ENCODE results near the gene GSTM1. TPM values are rescaled to one million over a fixed set of nuclear protein-coding genes. Genes with fewer than 3 reads are reported as not detected.

The GSTM1 gene
- total and polyA plus RNA-seq, 10 donors, result 0.47 to 98.6 (median 65.0) TPM; not detected in 3

DNA sequence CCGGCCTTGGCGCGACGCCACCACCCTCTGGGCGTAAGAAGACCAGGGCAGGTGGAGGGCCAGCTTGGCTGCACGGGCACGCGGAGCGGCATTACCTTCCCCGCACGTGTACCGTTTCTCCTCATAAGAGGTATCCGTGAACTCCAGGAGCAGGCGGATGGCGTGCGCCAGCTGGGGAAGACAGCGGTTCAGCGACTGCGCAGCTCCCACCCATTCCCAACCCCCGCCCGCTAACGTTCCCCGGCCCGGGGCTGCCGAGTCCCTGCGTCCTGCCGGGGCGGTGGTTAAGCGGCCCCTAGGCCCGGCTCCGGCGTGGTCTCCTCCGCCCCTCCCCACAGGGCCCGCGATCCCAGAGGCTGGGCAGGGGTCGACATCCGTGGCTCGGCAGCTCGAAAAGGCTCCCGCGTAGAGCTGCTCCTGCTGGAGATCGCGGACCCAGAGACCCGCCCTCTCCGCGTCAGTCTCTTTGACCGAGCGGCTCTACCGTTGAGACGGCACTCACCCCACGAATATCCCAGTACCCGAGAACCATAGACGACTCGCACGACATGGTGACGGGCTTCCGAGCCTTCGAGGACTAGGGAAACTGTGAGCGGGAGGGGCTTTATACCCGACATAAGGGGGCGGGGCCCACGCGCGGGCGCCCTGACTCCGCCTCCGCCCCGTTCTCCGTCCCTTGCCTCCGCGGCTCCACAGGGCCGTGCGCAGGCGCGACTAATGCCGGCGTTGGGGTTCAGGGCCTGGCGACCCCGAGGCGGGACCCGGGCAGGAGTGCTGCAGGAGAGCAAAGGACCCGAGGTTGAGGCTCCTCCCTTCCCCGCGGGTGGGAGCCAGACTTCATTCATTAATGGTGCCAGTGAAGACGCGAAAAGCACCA lies 52.4 kb downstream of the GSTM1 start:
- peaks cover 0 to 22% (median 19%) of the 10 kb centered on the region in 6 donors for H3K4me1 ChIP-seq
- H3K9me3 ChIP-seq, result no peaks in the 10 kb centered on the region
- peak; percentile 90 for DNase-seq
- WGBS, 5 donors, result 2 to 13% (median 4%) methylated on average over 38 to 86 of the region's 86 CpGs
- intact Hi-C loops (cut with DNase I; ENCODE audit: low total_unique reads), result no loop called here
- peaks cover 0 to 29% (median 5%) of the 10 kb centered on the region in 7 donors for H3K27me3 ChIP-seq (replicated peaks in 1 of 7)
- H3K27ac ChIP-seq, result peak overlapping the region in 7 of 8 donors; percentile 8 to 83 (median 77)
- peak overlapping the region; percentile 29 to 83 (median 58) for H3K4me3 ChIP-seq
- TF ChIP-seq POLR2AphosphoS5 (IDR thresholded peaks at IDR 0.05) (peak; percentile 83 to 96 (median 93)), POLR2A (IDR thresholded peaks at IDR 0.05) (peak in 1 of 3 donors; percentile 67)
- TF ChIP-seq, protein P1, sequence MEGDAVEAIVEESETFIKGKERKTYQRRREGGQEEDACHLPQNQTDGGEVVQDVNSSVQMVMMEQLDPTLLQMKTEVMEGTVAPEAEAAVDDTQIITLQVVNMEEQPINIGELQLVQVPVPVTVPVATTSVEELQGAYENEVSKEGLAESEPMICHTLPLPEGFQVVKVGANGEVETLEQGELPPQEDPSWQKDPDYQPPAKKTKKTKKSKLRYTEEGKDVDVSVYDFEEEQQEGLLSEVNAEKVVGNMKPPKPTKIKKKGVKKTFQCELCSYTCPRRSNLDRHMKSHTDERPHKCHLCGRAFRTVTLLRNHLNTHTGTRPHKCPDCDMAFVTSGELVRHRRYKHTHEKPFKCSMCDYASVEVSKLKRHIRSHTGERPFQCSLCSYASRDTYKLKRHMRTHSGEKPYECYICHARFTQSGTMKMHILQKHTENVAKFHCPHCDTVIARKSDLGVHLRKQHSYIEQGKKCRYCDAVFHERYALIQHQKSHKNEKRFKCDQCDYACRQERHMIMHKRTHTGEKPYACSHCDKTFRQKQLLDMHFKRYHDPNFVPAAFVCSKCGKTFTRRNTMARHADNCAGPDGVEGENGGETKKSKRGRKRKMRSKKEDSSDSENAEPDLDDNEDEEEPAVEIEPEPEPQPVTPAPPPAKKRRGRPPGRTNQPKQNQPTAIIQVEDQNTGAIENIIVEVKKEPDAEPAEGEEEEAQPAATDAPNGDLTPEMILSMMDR (IDR thresholded peaks at IDR 0.05 in 8 of 11, conservative IDR thresholded peaks at IDR 0.05 in 3 of 11), result no peak
- peaks cover 0 to 17% (median 4%) of the 10 kb centered on the region in 6 donors for H3K36me3 ChIP-seq

DNA sequence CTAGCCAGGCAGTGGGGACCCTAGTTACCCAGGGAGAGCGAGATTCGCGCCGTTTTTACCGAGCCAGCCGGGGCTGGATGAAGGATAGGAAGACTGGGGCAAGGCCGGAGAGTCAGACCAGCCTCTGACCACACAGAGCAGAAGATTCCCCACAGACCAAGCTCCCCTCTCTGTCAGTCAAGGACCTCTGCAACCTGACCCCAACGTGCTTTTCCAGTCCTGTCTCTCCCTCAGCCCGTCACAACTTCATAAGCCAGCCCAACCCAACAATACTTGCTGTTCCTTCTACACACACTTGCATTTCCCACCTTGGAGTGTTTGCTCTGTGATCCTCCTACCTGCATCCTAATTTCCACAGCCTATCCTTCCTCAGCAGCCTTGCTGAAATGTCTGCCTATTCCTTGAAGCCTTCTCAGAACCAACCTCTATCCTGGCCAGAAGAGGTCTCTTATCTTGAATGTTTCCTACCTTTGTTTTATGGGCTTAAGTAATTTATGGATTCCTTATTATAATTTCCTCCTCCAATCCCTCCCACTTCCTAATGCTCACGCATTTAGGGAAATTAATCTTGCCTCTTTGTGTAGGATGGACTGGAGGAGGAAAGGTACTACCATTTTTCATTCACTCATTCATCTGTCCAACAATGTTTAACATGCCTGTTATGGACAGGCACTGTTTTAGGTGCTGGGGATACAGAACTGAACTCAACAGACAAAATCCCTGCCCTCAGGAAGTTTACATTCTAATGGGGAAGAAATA lies 53.2 kb downstream of the GSTM1 start, which contains the start of gene GSTM3:
Gene GSTM3, minus strand, starts transcription at position 424 of the 759 bp plus-strand sequence. CDS start 751 bp downstream, outside the sequence.
- WGBS, 5 donors, result 2 to 14% (median 6%) methylated on average over 10 of the region's 10 CpGs
- H3K4me1 ChIP-seq, result peaks cover 0 to 22% (median 19%) of the 10 kb centered on the region in 6 donors
- no peaks in the 10 kb centered on the region for H3K9me3 ChIP-seq
- peaks cover 0 to 29% (median 5%) of the 10 kb centered on the region in 7 donors for H3K27me3 ChIP-seq (replicated peaks in 1 of 7)
- H3K27ac ChIP-seq, result peak within 1 kb of the TSS in 7 of 8 donors; percentile 8 to 83 (median 77)
- TF ChIP-seq POLR2AphosphoS5 (IDR thresholded peaks at IDR 0.05) (no peak), POLR2A (IDR thresholded peaks at IDR 0.05) (no peak)
- TF ChIP-seq, protein P1 (IDR thresholded peaks at IDR 0.05 in 8 of 11, conservative IDR thresholded peaks at IDR 0.05 in 3 of 11), result no peak
- peak within 1 kb of the TSS; percentile 29 to 83 (median 58) for H3K4me3 ChIP-seq
- peaks cover 0 to 17% (median 4%) of the 10 kb centered on the region in 6 donors for H3K36me3 ChIP-seq
- no peak for DNase-seq
- intact Hi-C loops (cut with DNase I; ENCODE audit: low total_unique reads), result no loop called here

Other genes starting within 250 kb of the GSTM1 start
- 1 to 10 TPM in 5 of 7 donors, under 1 TPM in 2; 0.46 to 2.5 (median 1.3) TPM for gene SYPL2, start 221.3 kb upstream of the GSTM1 start, total RNA-seq
- gene SYPL2, start 221.3 kb upstream of the GSTM1 start, polyA plus RNA-seq, result under 1 TPM; 0.26 to 0.51 (median 0.41) TPM
- 10 to 100 TPM in 2 of 7 donors, 1 to 10 TPM in 5; 7.9 to 11.9 (median 8.7) TPM for gene ATXN7L2, start 203.9 kb upstream of the GSTM1 start, total RNA-seq
- 10 to 100 TPM in 2 of 3 donors, 1 to 10 TPM in 1; 7.1 to 16.8 (median 12.2) TPM for gene ATXN7L2, start 203.9 kb upstream of the GSTM1 start, polyA plus RNA-seq
- 10 to 100 TPM in 6 of 7 donors, 1 to 10 TPM in 1; 8.6 to 17.6 (median 13.7) TPM for gene CYB561D1, start 193.7 kb upstream of the GSTM1 start, total RNA-seq
- gene CYB561D1, start 193.7 kb upstream of the GSTM1 start, polyA plus RNA-seq, result 1 to 10 TPM; 4.5 to 8.0 (median 6.0) TPM
- gene AMIGO1, start 178.1 kb upstream of the GSTM1 start, total RNA-seq, result 1 to 10 TPM; 3.7 to 8.5 (median 6.0) TPM
- under 1 TPM; 0.57 to 0.99 (median 0.67) TPM for gene AMIGO1, start 178.1 kb upstream of the GSTM1 start, polyA plus RNA-seq
- not detected for gene GPR61, start 147.9 kb upstream of the GSTM1 start, total RNA-seq
- not detected for gene GPR61, start 147.9 kb upstream of the GSTM1 start, polyA plus RNA-seq
- gene GNAI3, start 139.2 kb upstream of the GSTM1 start, total RNA-seq, result 10 to 100 TPM in 4 of 7 donors, 1 to 10 TPM in 3; 7.4 to 11.4 (median 10.4) TPM
- gene GNAI3, start 139.2 kb upstream of the GSTM1 start, polyA plus RNA-seq, result 1 to 10 TPM; 1.8 to 3.3 (median 2.7) TPM
- under 1 TPM in 2 of 7 donors, not detected in 5; 0.59 to 0.92 TPM for gene GNAT2, start 68.2 kb upstream of the GSTM1 start, total RNA-seq
- gene GNAT2, start 68.2 kb upstream of the GSTM1 start, polyA plus RNA-seq, result under 1 TPM in 1 of 3 donors, not detected in 2; 0.08 TPM
- gene AMPD2, start 68.0 kb upstream of the GSTM1 start, total RNA-seq, result 100 to 1,000 TPM; 112 to 193 (median 170) TPM
- gene AMPD2, start 68.0 kb upstream of the GSTM1 start, polyA plus RNA-seq, result 10 to 100 TPM; 25.2 to 66.1 (median 60.3) TPM
- 10 to 100 TPM; 23.4 to 53.8 (median 33.8) TPM for gene GSTM4, start 31.7 kb upstream of the GSTM1 start, total RNA-seq
- 10 to 100 TPM; 14.8 to 37.8 (median 16.5) TPM for gene GSTM4, start 31.7 kb upstream of the GSTM1 start, polyA plus RNA-seq
- 100 to 1,000 TPM in 1 of 7 donors, 10 to 100 TPM in 6; 34.8 to 100 (median 52.2) TPM for gene GSTM2, start 19.8 kb upstream of the GSTM1 start, total RNA-seq
- 10 to 100 TPM; 26.2 to 80.9 (median 67.9) TPM for gene GSTM2, start 19.8 kb upstream of the GSTM1 start, polyA plus RNA-seq
- 10 to 100 TPM in 1 of 7 donors, 1 to 10 TPM in 6; 1.4 to 13.1 (median 3.7) TPM for gene GSTM5, start 24.4 kb downstream of the GSTM1 start, total RNA-seq
- 1 to 10 TPM; 2.8 to 4.2 (median 3.4) TPM for gene GSTM5, start 24.4 kb downstream of the GSTM1 start, polyA plus RNA-seq
- gene GSTM3, start 53.2 kb downstream of the GSTM1 start, total RNA-seq, result 10 to 100 TPM in 6 of 7 donors, 1 to 10 TPM in 1; 8.9 to 42.4 (median 21.9) TPM
- 10 to 100 TPM; 11.2 to 44.0 (median 16.9) TPM for gene GSTM3, start 53.2 kb downstream of the GSTM1 start, polyA plus RNA-seq
- 1 to 10 TPM in 1 of 7 donors, not detected in 6; 1.2 TPM for gene EPS8L3, start 76.1 kb downstream of the GSTM1 start, total RNA-seq
- not detected for gene EPS8L3, start 76.1 kb downstream of the GSTM1 start, polyA plus RNA-seq
- 100 to 1,000 TPM in 4 of 7 donors, 10 to 100 TPM in 3; 54.2 to 207 (median 112) TPM for gene CSF1, start 223.0 kb downstream of the GSTM1 start, total RNA-seq
- 10 to 100 TPM in 1 of 3 donors, 1 to 10 TPM in 2; 5.8 to 17.3 (median 8.1) TPM for gene CSF1, start 223.0 kb downstream of the GSTM1 start, polyA plus RNA-seq